OCI-LY3 (cell line): Measurements from ENCODE around the gene ARPC1B.

Source experiments
- H2AFZ ChIP-seq: fragments of 200-600, 300-600 bp; shearing (Covaris generic); 2 replicates; pipeline ENCODE4 v1.6.0; 2014; ENCODE audit warnings: antibody characterized with exemption, low read depth, low read length
- H3K27ac ChIP-seq: fragments of 200-600, 300-600 bp; sonication (generic); 2 replicates; pipeline ENCODE4 v1.5.1; 2014; ENCODE audit warnings: mild to moderate bottlenecking, low read length, moderate library complexity, mixed read lengths
- H3K27me3 ChIP-seq: fragments of 200-600, 300-600 bp; sonication (generic); 2 replicates; pipeline ENCODE4 v1.6.1; 2014; ENCODE audit warnings: low read depth, low read length, mixed read lengths
- H3K36me3 ChIP-seq: fragments of 200-600, 300-600 bp; sonication (generic); replicated peaks from 2 replicates; pipeline ENCODE3; 2014; ENCODE audit warnings: low read depth, low read length, mixed read lengths
- H3K4me1 ChIP-seq: fragments of 300-600, 200-600 bp; sonication (generic); 2 replicates; pipeline ENCODE4 v1.6.1; 2014; ENCODE audit warnings: low read length, mixed read lengths
- H3K4me2 ChIP-seq: fragments of 200-600, 300-600 bp; sonication (generic); 2 replicates; pipeline ENCODE4 v1.6.1; 2014; ENCODE audit warnings: low read length, mixed read lengths
- H3K4me3 ChIP-seq: fragments of 300-600, 200-600 bp; sonication (generic); 2 replicates; pipeline ENCODE4 v1.5.1; 2014; ENCODE audit warnings: antibody characterized with exemption, mild to moderate bottlenecking, low read length, moderate library complexity
- H3K79me2 ChIP-seq: fragments of 300-600, 200-600 bp; shearing (Covaris generic); 2 replicates; pipeline ENCODE4 v1.6.1; 2014; ENCODE audit warnings: mild to moderate bottlenecking, low read length, mixed read lengths
- H3K9ac ChIP-seq: fragments of 300-600, 200-600 bp; shearing (Covaris generic); 2 replicates; pipeline ENCODE4 v1.6.0; 2014; ENCODE audit warnings: mild to moderate bottlenecking, low read length, moderate library complexity
- H3K9me3 ChIP-seq: fragments of 200-600, 300-600 bp; shearing (Covaris generic); 2 replicates; pipeline ENCODE4 v1.6.1; 2014; ENCODE audit warnings: low read length, mixed read lengths; ENCODE audit not compliant: insufficient read depth
- H4K20me1 ChIP-seq: fragments of 200-600, 300-600 bp; sonication (generic); 2 replicates; pipeline ENCODE4 v1.6.1; 2016; ENCODE audit warnings: low read length, mixed read lengths; ENCODE audit not compliant: insufficient read depth
- EZH2phosphoT487 ChIP-seq: fragments of 200-600 bp; shearing (Covaris generic); IDR thresholded peaks from 2 replicates; pipeline ENCODE4 v1.6.1; 2018; ENCODE audit warnings: antibody characterized with exemption, mixed run types, low read depth
- TF ChIP-seq, protein P1 (sequence below): fragments of 200-600, 300-600 bp; sonication (generic); IDR thresholded peaks from 2 replicates; pipeline ENCODE4 v1.5.1; 2014; ENCODE audit warnings: antibody characterized with exemption, low read length, low read depth

ARPC1B gene

DNA sequence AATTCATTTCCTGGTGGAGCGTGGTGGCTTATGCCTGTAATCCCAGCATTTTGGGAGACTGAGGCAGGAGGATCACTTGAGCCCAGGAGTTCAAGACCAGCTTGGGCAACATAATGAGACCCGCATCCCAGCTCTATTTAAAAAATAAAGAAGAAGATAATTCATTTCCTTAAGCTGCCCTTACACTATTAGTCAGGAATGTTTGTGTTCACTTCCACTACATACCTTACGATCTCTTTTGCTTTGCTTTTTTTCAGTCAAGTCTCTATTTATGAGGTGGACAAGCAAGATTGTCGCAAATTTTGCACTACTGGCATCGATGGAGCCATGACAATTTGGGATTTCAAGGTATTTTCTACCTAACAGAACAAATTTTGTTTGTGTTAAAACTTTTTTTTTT lies 11.2 kb upstream of the ARPC1B start:
- no peak for TF ChIP-seq EZH2phosphoT487
- TF ChIP-seq, protein P1, sequence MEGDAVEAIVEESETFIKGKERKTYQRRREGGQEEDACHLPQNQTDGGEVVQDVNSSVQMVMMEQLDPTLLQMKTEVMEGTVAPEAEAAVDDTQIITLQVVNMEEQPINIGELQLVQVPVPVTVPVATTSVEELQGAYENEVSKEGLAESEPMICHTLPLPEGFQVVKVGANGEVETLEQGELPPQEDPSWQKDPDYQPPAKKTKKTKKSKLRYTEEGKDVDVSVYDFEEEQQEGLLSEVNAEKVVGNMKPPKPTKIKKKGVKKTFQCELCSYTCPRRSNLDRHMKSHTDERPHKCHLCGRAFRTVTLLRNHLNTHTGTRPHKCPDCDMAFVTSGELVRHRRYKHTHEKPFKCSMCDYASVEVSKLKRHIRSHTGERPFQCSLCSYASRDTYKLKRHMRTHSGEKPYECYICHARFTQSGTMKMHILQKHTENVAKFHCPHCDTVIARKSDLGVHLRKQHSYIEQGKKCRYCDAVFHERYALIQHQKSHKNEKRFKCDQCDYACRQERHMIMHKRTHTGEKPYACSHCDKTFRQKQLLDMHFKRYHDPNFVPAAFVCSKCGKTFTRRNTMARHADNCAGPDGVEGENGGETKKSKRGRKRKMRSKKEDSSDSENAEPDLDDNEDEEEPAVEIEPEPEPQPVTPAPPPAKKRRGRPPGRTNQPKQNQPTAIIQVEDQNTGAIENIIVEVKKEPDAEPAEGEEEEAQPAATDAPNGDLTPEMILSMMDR = no peak
- Histone ChIP-seq H3K27ac (no peak overlapping the region), H3K4me2 (no peak overlapping the region), H3K4me1 (no peaks in the 10 kb centered on the region), H3K9ac (no peak overlapping the region), H3K79me2 (no peaks in the 10 kb centered on the region), H2AFZ (no peak overlapping the region), H3K4me3 (no peak overlapping the region), H3K36me3 (peaks cover 32% of the 10 kb centered on the region), H3K9me3 (no peaks in the 10 kb centered on the region), H3K27me3 (no peaks in the 10 kb centered on the region), H4K20me1 (no peaks in the 10 kb centered on the region)

DNA sequence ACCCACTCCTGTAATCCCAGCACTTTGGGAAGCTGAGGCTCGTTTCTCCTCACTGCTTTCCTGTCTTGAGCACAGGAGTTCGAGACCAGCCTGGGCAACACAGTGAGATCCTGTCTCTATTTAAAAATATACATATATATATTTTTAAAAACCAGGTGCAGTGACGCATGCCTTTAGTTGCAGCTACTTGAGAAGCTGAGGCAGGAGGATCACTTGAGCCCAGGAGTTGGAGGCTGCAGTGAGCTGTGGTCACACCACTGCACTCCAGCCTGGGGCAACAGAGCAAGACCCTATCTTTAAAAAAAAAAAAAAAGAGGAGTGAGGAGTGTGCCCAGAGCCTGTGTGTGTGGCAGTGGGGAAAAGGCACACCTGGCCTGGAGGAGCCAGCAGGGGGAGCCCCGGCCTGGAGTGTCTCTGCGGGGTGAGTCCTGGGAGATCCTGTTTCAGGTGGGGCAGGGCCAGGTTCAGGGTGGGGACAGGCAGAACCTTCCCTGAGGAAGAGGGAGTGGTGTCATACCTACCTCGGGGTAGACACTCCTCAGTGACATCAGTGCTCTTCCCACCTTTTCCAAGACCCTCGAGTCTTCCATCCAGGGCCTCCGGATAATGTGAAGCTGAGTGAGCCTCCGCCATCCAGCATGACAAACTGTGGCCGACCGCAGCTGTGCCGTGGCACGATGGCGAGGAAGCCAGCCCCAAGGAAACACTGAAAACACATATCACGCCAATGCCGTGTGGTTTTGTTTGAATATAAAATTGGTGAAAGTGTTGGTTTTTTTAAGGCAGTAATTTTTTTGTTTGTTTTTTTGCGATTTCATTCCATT lies 9.0 kb upstream of the ARPC1B start:
- Histone ChIP-seq H3K9ac (no peak overlapping the region), H4K20me1 (no peaks in the 10 kb centered on the region), H3K27me3 (no peaks in the 10 kb centered on the region), H3K4me1 (no peaks in the 10 kb centered on the region), H2AFZ (no peak overlapping the region), H3K27ac (no peak overlapping the region), H3K79me2 (no peaks in the 10 kb centered on the region), H3K4me3 (no peak overlapping the region), H3K4me2 (no peak overlapping the region), H3K9me3 (no peaks in the 10 kb centered on the region), H3K36me3 (peaks cover 27% of the 10 kb centered on the region)
- no peak for TF ChIP-seq EZH2phosphoT487
- TF ChIP-seq, protein P1 = peak; percentile 53

DNA sequence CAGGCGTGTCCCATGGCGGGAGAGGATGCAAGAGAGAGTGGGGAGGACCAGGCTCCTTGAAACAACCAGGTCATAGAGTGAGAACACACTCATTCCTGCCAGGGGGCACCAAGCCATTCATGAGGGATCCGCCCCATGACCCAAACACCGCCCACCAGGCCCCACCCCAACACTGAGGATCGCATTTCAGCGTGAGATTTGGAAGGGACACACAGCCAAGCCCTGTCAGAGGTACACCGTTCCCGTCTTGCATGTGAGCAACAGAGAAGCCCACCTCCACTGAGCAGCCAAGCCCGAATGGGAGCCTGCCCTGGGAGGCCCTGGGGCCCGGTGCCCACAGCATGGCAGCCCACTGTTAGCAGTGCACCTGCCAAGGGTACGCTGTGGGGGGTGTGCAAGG lies 7.9 kb upstream of the ARPC1B start:
- H3K4me3 ChIP-seq = no peak overlapping the region
- no peak overlapping the region for H3K27ac ChIP-seq
- H3K9ac ChIP-seq = no peak overlapping the region
- no peaks in the 10 kb centered on the region for H4K20me1 ChIP-seq
- H3K9me3 ChIP-seq = no peaks in the 10 kb centered on the region
- H3K4me1 ChIP-seq = no peaks in the 10 kb centered on the region
- no peak overlapping the region for H2AFZ ChIP-seq
- peaks cover 25% of the 10 kb centered on the region for H3K36me3 ChIP-seq
- no peaks in the 10 kb centered on the region for H3K27me3 ChIP-seq
- no peaks in the 10 kb centered on the region for H3K79me2 ChIP-seq
- H3K4me2 ChIP-seq = no peak overlapping the region
- TF ChIP-seq, protein P1 = no peak
- TF ChIP-seq EZH2phosphoT487 = no peak

DNA sequence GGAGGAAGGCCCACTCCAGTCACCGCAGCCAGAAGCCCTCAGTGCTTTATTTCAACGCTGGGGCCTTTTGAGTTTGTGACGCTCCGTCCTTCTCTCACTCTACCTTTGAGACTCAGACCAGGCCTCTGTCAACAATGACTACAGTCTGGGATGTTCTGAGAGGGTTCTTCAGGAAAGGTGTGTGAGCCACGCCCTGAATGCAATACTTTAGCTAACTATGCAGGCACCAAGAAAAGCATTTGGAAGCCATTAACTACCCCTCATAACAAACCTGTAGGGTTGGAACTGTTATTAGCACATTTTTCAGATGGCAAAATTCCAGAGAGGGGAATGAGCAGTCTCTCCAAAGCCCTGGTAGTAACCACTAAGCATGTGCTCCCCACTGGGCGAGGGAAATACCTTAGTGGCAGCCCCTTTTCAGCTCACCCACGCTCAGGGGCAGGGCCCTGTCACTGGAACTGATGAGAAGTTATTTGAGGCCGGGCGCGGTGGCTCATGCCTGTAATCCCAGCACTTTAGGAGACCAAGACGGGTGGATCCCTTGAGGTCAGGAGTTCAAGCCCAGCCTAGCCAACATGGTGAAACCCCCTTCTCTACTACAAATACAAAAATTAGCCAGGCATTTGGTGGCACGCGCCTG lies 5.7 kb upstream of the ARPC1B start:
- no peak overlapping the region for H3K9ac ChIP-seq
- H3K27me3 ChIP-seq = no peaks in the 10 kb centered on the region

More for the DNA sequence above, 5.7 kb upstream of the ARPC1B start:
- no peak overlapping the region for H3K27ac ChIP-seq
- H3K9me3 ChIP-seq = no peaks in the 10 kb centered on the region
- no peak overlapping the region for H2AFZ ChIP-seq
- no peaks in the 10 kb centered on the region for H4K20me1 ChIP-seq
- H3K4me1 ChIP-seq = peaks cover 2% of the 10 kb centered on the region; the same call in 1 of the 2 replicates
- H3K36me3 ChIP-seq = peaks cover 19% of the 10 kb centered on the region
- H3K79me2 ChIP-seq = no peaks in the 10 kb centered on the region
- no peak overlapping the region for H3K4me3 ChIP-seq
- H3K4me2 ChIP-seq = no peak overlapping the region
- TF ChIP-seq, protein P1 = no peak
- TF ChIP-seq EZH2phosphoT487 = no peak
